GM18498 (cell line): ENCODE data around the gene SLC19A1.
A peak's percentile ranks its signal among the peaks of the same experiment; 100 is the strongest.

ENCODE experiments used
- ATAC-seq: cut with Tn5 transposase; IDR thresholded peaks from one replicate; pipeline ENCODE4 v1.9.1; 2021; ENCODE audit warnings: mild to moderate bottlenecking, moderate library complexity; ENCODE audit not compliant: unreplicated experiment

SLC19A1 gene

GRCh38 chr21:45542242-45542666 is at the start of gene SLC19A1:
Gene SLC19A1, minus strand, starts transcription at chr21:45542440. Its CDS starts 4,481 bp downstream, at chr21:45537959.
- ATAC-seq, result peak; percentile 71

GRCh38 chr21:45591619-45592207 is 49.5 kb upstream of the SLC19A1 start:
- ATAC-seq, result peak; percentile 1

DNA sequence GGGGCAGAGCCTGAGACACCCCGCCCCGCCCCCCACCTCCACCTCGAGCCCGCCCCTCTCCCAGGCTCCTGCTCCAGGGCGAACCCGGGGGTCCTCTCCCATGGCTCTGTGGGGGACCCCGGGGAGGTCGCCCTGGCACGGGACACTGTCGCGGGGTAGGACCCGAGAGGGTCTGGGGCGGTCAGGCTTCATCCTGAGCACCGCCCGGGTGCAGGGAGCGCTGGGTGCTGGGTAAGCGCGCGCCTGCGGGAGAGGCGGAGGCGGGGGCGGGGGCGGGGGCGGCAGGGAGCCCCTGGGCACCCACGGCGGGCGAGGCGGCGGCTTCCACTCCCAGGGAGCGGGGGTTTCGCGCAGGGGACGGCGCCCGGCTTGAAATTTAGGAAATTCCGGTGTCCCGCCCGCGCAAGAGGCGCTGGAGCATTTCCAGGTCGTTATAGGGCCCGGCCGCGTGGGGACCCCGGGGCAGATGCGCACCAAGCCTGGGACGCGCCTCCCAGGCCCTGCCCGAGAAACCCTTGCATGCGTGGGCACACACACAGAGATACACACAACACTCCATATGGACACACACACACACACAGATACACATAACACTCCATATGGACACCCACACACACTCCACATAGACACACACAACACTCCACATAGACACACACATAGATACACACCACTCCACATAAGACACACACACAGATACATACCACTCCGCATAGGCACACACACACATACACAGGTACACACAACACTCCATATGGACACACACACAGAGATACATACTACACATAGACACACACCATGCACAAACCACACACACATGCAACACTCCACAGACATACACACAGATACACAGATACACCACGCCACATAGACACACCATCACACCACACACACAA is 48.7 kb upstream of the SLC19A1 start:
- peak; percentile 35 for ATAC-seq

DNA sequence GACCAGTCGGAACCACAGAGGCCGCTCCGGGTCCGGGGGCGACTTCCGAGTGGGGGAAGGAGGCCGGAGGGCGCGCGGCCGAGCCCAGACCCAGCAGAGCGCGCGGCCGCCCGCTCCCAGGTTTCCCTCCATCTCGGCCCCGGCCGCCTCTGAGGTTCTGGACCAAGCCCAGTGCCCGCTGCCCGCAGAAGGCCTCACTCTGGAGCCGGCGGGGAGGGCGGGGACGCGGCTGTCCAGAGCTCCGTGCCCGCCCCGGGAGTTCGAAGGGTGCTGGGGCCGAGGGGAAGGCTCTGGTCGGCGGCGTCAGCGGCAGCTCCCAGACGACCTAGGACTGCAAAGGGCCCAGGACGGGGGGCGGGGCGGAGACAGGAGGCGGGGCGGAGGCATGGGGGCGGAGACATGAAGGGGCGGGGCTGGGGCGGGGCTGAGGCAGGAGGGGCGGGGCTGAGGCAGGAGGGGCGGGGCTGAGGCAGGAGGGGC is 48.0 kb upstream of the SLC19A1 start:
- ATAC-seq, result peak; percentile 46

- no peak for ATAC-seq
These were observed 47.5 kb upstream of the SLC19A1 start for GRCh38 chr21:45589686-45590245.

DNA sequence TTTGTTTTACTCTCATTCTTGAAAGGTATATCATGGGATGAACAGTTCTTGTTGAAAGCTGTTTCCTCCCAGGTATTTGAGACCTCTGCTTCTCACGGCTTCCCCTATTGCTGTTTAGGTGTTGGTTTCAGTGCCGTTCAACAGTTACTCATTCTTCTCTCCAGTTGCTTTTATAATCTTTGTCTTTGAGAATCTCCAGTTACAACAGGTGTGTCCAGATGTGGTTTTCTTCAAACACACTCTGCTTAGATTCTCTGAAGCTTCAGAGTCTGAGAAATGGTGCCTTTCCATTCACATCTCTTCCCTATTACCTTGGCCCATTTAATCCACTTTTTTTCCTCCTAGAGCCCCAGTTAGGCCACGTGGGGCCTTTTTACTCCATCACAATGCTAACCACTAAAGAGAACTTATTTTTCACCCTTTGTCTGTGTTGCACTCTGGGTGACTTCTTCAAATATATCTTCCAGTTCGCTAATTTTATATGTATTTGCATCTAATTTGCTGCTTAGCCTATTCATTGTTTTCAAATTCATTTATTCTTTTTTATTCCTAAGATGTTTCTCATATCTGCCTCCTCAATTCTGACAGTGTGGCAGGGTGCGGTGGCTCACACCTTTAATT is 46.7 kb upstream of the SLC19A1 start:
- ATAC-seq, result no peak

GRCh38 chr21:45588086-45588825 is 46.0 kb upstream of the SLC19A1 start:
- no peak for ATAC-seq

DNA sequence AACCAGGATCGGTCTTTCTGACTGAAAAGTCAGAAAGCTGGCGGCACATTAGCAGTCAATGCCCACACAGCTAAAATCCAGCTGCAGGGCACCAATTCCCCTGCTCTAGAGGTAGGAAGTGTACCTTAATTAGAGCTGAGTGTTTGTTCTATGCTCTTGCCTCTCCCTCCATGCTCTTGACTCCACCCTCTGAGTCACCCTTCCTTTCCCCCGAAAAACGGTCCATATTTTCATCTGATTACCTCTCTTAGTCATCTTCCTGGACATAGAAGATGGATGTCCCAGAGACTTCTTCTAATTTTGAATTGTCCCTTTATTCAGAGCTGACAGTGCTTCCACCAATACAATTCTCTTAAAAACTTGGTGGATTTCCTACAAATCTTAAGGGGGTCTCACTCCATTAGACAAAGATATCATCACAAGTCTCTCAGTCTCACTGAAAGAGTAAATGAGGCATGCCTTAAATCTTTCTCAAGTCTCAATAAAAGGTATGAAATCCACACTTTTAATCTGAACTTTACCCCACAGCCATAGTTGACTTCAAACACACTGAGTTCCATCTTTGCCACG is 44.1 kb upstream of the SLC19A1 start:
- no peak for ATAC-seq

GRCh38 chr21:45584786-45585185 is 42.5 kb upstream of the SLC19A1 start:
- no peak for ATAC-seq

GRCh38 chr21:45583831-45584509 is 41.7 kb upstream of the SLC19A1 start:
- ATAC-seq, result no peak

DNA sequence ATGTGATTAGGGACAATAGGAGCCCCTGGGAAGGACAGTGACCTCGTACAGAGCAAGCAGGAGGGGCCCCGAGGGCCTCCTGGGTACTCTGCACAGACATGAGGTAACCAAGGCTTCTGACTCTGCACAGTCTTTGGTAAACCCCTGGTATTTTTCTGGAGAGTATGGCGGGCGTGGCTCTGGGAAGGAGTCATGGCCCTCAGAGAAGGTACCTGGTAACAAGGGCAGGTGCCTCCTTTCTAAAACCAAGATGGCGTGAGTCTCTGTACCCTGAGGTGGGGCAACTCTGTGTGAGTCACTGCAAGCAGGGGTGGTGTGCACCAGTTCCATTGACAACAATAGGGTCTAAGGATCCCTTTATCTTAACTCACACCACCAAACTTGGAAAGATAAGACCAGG is 39.9 kb upstream of the SLC19A1 start:
- no peak for ATAC-seq

DNA sequence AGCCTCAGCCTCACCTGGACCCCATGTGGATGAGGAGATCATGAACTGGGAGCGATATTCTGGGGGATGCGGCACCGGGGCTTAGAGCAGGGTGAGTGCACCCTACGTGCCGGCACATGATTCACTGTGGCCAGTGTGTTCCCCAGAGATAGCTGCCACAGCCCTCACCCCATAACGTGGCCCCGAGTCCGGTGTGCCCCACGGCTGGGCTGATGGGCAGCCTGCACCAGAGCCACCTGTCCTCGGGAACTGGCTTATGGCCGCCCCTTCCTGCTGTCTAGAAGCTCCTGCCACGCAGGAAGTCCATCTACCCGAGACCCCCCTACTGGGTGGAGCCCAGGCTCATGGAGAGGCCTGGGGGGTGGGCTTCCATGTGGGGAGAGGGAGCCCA is 39.1 kb upstream of the SLC19A1 start:
- no peak for ATAC-seq

GRCh38 chr21:45580576-45581321 is 38.5 kb upstream of the SLC19A1 start:
- no peak for ATAC-seq

DNA sequence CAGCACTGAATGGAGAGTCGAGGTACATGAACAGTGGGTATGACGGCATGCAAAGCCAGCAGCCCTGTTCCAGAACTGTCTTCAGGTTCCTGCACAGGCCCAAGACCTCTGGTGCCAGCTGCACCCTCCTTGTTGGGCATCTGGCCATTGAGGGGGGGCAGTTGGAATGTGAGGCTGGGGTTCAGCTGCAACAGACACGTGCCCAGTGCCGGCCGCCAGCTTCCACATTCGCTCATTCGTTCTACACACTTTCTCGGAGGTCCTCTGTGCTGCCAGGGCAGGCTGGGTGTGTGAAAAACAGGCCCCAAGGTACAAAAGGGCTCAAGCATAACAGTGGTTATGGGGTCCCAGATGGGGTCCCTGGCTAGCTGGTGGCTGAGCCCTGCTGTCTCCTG is 37.9 kb upstream of the SLC19A1 start:
- no peak for ATAC-seq

GRCh38 chr21:45579383-45580180 is 37.3 kb upstream of the SLC19A1 start:
- ATAC-seq, result no peak

- ATAC-seq, result no peak
These were observed 36.7 kb upstream of the SLC19A1 start for GRCh38 chr21:45578811-45579381.

DNA sequence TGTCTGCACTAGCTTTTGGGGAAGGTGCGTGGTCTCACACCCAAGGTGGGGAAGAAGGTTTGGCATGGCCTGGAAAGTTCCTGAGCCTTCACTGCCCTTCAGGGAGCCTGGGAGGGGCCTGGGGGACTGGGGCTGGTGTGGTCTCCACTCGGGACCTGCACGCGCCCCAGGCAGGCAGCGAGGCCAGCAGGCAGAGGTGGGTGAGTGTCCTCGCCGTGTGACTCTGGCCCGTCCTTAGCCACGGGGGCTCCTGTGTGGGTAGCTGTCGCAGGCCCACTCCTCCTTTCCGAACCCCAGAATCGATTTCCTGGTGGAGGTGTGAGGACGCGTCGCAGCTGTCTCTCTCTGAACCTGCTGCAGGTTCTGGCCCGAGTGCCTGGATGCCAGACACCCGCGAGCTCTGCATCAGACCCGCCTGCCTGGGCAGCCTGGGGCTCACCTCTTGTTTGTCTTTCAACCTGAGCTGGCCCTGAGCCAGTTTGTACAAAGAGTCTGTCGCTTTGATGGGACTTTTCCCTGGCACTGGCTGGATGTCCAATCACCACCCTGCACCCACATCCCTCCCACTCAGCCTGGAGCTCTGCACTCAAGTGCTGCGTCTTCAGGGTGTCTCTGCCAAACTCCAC is 36.0 kb upstream of the SLC19A1 start:
- no peak for ATAC-seq

GRCh38 chr21:45577801-45578175 is 35.5 kb upstream of the SLC19A1 start:
- ATAC-seq, result no peak
